ENCODE results near the gene IFTAP.

The IFTAP gene

DNA sequence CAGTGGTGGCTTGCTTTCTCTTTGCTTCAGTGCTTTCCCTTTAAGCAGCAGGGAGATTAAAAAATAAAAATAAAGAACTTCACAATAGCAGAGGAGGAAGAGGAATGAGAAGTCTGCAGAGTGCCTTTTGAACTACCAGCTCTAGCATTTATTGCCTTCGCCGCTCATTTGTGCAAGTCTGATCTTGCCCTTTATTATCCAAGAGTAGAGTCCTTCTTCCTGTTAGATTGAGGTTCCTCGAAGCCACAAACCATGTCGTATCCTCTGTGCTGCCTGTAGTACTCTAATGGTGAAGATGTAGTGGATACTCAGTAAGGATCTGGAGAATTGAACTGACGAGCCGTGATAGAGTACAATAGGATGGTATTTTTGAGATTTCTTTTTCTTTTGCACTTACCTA is 105.0 kb downstream of the IFTAP start:
- Histone ChIP-seq H3K79me2 (ENCODE audit: low read length) (no peaks in the 10 kb centered on the region), H3K4me3 (ENCODE audit: low read length) (no peak overlapping the region), H3K4me1 (ENCODE audit: low read length) (peaks cover 11% of the 10 kb centered on the region), H3K9me3 (ENCODE audit: insufficient read depth, low read length) (no peaks in the 10 kb centered on the region), H3K36me3 (replicated peaks; ENCODE audit: low read depth, low read length) (no peaks in the 10 kb centered on the region), H4K20me1 (ENCODE audit: insufficient read depth, low read length) (no peaks in the 10 kb centered on the region), H3K9ac (ENCODE audit: low read length) (no peak overlapping the region), H3K27me3 (ENCODE audit: low read depth, low read length) (peaks cover 18% of the 10 kb centered on the region), H3K27ac (ENCODE audit: low read length) (no peak overlapping the region), H3K4me2 (ENCODE audit: low read length) (no peak overlapping the region), H2AFZ (ENCODE audit: low read depth, low read length) (no peak overlapping the region)
- TF ChIP-seq EZH2phosphoT487 (IDR thresholded peaks at IDR 0.05; ENCODE audit: low read depth), result no peak
- TF ChIP-seq, protein P1, sequence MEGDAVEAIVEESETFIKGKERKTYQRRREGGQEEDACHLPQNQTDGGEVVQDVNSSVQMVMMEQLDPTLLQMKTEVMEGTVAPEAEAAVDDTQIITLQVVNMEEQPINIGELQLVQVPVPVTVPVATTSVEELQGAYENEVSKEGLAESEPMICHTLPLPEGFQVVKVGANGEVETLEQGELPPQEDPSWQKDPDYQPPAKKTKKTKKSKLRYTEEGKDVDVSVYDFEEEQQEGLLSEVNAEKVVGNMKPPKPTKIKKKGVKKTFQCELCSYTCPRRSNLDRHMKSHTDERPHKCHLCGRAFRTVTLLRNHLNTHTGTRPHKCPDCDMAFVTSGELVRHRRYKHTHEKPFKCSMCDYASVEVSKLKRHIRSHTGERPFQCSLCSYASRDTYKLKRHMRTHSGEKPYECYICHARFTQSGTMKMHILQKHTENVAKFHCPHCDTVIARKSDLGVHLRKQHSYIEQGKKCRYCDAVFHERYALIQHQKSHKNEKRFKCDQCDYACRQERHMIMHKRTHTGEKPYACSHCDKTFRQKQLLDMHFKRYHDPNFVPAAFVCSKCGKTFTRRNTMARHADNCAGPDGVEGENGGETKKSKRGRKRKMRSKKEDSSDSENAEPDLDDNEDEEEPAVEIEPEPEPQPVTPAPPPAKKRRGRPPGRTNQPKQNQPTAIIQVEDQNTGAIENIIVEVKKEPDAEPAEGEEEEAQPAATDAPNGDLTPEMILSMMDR (IDR thresholded peaks at IDR 0.05; ENCODE audit: low read depth, low read length), result no peak

DNA sequence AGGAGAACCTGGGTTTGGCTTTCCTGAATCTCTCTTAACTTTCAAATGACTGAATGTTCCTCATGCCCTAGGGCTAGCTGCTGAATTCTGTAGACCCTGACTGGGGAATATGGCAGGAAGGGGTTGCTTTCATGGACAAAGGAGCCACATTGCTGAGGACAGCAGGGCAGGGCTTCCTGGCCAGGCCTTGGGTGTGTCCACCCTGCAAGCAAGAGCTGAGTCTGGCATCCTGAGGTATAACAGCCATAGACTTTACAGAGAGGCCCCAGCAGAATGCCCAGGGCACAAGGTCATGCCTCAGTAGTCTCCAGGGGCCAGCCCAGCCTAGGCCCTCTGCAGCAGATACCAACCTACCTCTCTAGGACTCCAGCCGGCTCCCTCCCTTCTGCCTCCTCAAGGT is 105.9 kb downstream of the IFTAP start:
- Histone ChIP-seq H3K4me2 (ENCODE audit: low read length) (no peak overlapping the region), H2AFZ (ENCODE audit: low read depth, low read length) (no peak overlapping the region), H3K27ac (ENCODE audit: low read length) (no peak overlapping the region), H3K36me3 (replicated peaks; ENCODE audit: low read depth, low read length) (no peaks in the 10 kb centered on the region), H3K9me3 (ENCODE audit: insufficient read depth, low read length) (no peaks in the 10 kb centered on the region), H3K79me2 (ENCODE audit: low read length) (no peaks in the 10 kb centered on the region), H3K4me3 (ENCODE audit: low read length) (no peak overlapping the region), H3K9ac (ENCODE audit: low read length) (no peak overlapping the region), H4K20me1 (ENCODE audit: insufficient read depth, low read length) (no peaks in the 10 kb centered on the region), H3K27me3 (ENCODE audit: low read depth, low read length) (peaks cover 21% of the 10 kb centered on the region), H3K4me1 (ENCODE audit: low read length) (peaks cover 11% of the 10 kb centered on the region)
- no peak for TF ChIP-seq EZH2phosphoT487 (IDR thresholded peaks at IDR 0.05; ENCODE audit: low read depth)
- TF ChIP-seq, protein P1 (IDR thresholded peaks at IDR 0.05; ENCODE audit: low read depth, low read length), result no peak

DNA sequence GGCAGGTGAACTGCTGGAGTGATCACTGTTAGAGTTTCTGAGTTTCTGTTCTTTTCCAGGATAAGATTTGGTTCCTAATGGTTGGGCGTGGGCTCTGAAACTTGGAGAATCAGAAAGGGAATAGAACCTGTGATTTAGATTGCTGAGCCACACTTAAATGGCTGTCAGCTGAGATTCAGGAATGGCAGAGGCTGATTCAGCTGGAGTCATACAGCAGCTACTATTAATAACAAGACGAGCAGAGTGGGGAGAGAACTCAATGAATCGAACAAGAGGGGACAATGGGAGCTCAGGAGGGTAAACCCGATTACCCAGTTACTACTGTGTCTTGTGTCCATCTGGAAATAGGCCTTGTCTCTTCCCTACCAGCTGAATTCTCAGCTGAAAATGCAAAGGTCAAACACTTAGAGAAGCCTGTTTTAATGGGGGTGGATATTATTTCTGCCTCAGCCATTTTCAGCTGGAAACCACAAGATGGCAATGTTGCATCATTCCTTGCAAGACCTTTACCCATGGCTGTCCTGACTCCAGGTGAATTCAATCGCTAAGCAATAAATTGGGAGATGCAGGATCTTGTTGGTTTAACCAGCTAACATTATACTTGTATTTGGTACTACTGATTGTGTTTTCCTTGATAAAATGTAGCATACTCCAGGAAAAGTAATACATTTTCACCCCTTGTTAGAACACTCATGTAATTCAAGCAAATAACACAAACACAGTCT is 108.2 kb downstream of the IFTAP start:
- no peak overlapping the region for H3K27ac ChIP-seq (ENCODE audit: low read length)
- H3K9ac ChIP-seq (ENCODE audit: low read length), result 0 out of 2 replicates have a peak overlapping the region, but pooled peaks have one; percentile 11
- TF ChIP-seq EZH2phosphoT487 (IDR thresholded peaks at IDR 0.05; ENCODE audit: low read depth), result no peak
- TF ChIP-seq, protein P1 (IDR thresholded peaks at IDR 0.05; ENCODE audit: low read depth, low read length), result peak; percentile 97
- no peaks in the 10 kb centered on the region for H3K9me3 ChIP-seq (ENCODE audit: insufficient read depth, low read length)
- peak overlapping the region; percentile 34 for H3K4me3 ChIP-seq (ENCODE audit: low read length)
- H4K20me1 ChIP-seq (ENCODE audit: insufficient read depth, low read length), result no peaks in the 10 kb centered on the region
- H3K79me2 ChIP-seq (ENCODE audit: low read length), result no peaks in the 10 kb centered on the region
- no peaks in the 10 kb centered on the region for H3K36me3 ChIP-seq (replicated peaks; ENCODE audit: low read depth, low read length)
- H2AFZ ChIP-seq (ENCODE audit: low read depth, low read length), result peak overlapping the region; percentile 80; the same call in 1 of the 2 replicates
- peaks cover 5% of the 10 kb centered on the region; the same call in 1 of the 2 replicates for H3K27me3 ChIP-seq (ENCODE audit: low read depth, low read length)
- peaks cover 11% of the 10 kb centered on the region for H3K4me1 ChIP-seq (ENCODE audit: low read length)
- H3K4me2 ChIP-seq (ENCODE audit: low read length), result peak overlapping the region; percentile 64

DNA sequence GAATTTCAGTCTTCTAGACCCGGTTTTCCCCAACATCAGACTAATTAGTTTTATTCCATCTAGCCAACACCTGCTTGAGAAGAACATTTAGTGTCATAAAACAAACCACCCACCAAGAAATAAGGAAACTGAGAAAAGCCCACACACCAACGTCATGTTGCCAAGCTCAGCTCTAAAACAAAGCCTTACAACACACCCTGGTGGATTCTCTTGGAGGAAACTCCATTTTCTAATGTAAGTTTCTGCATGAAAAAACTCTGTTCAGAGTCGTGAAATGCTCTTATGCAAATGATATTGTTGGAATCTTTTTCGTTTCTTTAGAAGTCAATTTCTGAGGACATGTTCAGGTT is 108.7 kb downstream of the IFTAP start:
- H3K9me3 ChIP-seq (ENCODE audit: insufficient read depth, low read length), result no peaks in the 10 kb centered on the region
- H3K79me2 ChIP-seq (ENCODE audit: low read length), result no peaks in the 10 kb centered on the region
- peaks cover 11% of the 10 kb centered on the region for H3K4me1 ChIP-seq (ENCODE audit: low read length)
- 0 out of 2 replicates have a peak overlapping the region, but pooled peaks have one; percentile 11 for H3K9ac ChIP-seq (ENCODE audit: low read length)
- H3K27me3 ChIP-seq (ENCODE audit: low read depth, low read length), result peaks cover 3% of the 10 kb centered on the region; the same call in 1 of the 2 replicates
- no peaks in the 10 kb centered on the region for H4K20me1 ChIP-seq (ENCODE audit: insufficient read depth, low read length)
- H3K4me2 ChIP-seq (ENCODE audit: low read length), result peak overlapping the region; percentile 64
- H3K36me3 ChIP-seq (replicated peaks; ENCODE audit: low read depth, low read length), result no peaks in the 10 kb centered on the region
- peak overlapping the region; percentile 80; the same call in 1 of the 2 replicates for H2AFZ ChIP-seq (ENCODE audit: low read depth, low read length)
- peak overlapping the region; percentile 34; the same call in 1 of the 2 replicates for H3K4me3 ChIP-seq (ENCODE audit: low read length)
- H3K27ac ChIP-seq (ENCODE audit: low read length), result no peak overlapping the region
- no peak for TF ChIP-seq EZH2phosphoT487 (IDR thresholded peaks at IDR 0.05; ENCODE audit: low read depth)
- TF ChIP-seq, protein P1 (IDR thresholded peaks at IDR 0.05; ENCODE audit: low read depth, low read length), result no peak

Measured in OCI-LY3 (cell line).